IMR-90 (cell line): ENCODE measurements around the gene LRRTM3.

ENCODE experiments used
- BHLHE40 ChIP-seq: fragments of 150-350 bp; IDR thresholded peaks from 2 replicates; pipeline ENCODE4 v1.6.1; 2016; ENCODE audit warnings: mild to moderate bottlenecking, low read depth, low read length
- CTCF ChIP-seq: conservative IDR thresholded peaks from 2 replicates; pipeline ENCODE4 v1.5.1; 2012; ENCODE audit warnings: mild to moderate bottlenecking, low read depth, low read length, improper control_type of control experiment
- ELK1 ChIP-seq: fragments of 150-350 bp; IDR thresholded peaks from 2 replicates; pipeline ENCODE4 v1.6.1; 2016; ENCODE audit warnings: low read depth, mild to moderate bottlenecking, low read length, moderate library complexity, borderline replicate concordance
- MAFK ChIP-seq: IDR thresholded peaks from 2 replicates; pipeline ENCODE4 v1.6.1; 2012; ENCODE audit warnings: low read depth, low read length, improper control_type of control experiment

GRCh38 chr10:66931949-66932343 lies 6.1 kb downstream of the LRRTM3 start:
- no peak for TF ChIP-seq CTCF
- no peak for TF ChIP-seq ELK1
- no peak for TF ChIP-seq BHLHE40
- no peak for TF ChIP-seq MAFK
